Mesenchymal stem cell (in vitro differentiated cells and primary cell): ENCODE data around the gene B3GALT4. TPM values are rescaled to one million over a fixed set of nuclear protein-coding genes. Genes with fewer than 3 reads are reported as not detected.
A peak's percentile ranks its signal among the peaks of the same experiment; 100 is the strongest.

Source experiments
- DNase-seq: peaks from one replicate; pipeline ENCODE4 v3.0.0-alpha.2; 2013
- H2AFZ ChIP-seq: one replicate; pipeline ENCODE4 v1.6.1; 2013; ENCODE audit warnings: low read depth, mild to moderate bottlenecking, control low read depth, inconsistent platforms, low read length, moderate library complexity
- H2AK5ac ChIP-seq: 2 replicates; pipeline ENCODE4 v1.6.1; 2013; ENCODE audit warnings: low read length, moderate library complexity, mild to moderate bottlenecking, inconsistent platforms; ENCODE audit not compliant: severe bottlenecking
- H2BK120ac ChIP-seq: one replicate; pipeline ENCODE4 v1.6.1; 2013; ENCODE audit warnings: low read depth, mild to moderate bottlenecking, inconsistent platforms, low read length, moderate library complexity
- H2BK12ac ChIP-seq, 2 experiments: one replicate each; pipeline ENCODE4 v1.6.1; 2013; ENCODE audit warnings: inconsistent platforms in 2 of 2, low read length in 2 of 2, mild to moderate bottlenecking in 2 of 2, moderate library complexity in 2 of 2, control low read depth in 1 of 2
- H2BK15ac ChIP-seq: one replicate; pipeline ENCODE4 v1.6.1; 2013; ENCODE audit warnings: mild to moderate bottlenecking, low read depth, inconsistent platforms; ENCODE audit not compliant: poor library complexity, severe bottlenecking
- H2BK5ac ChIP-seq: 2 replicates; pipeline ENCODE4 v1.6.1; 2013; ENCODE audit warnings: low read depth, mild to moderate bottlenecking, low read length, control low read depth, inconsistent platforms; ENCODE audit not compliant: poor library complexity, severe bottlenecking
- H3K14ac ChIP-seq, 2 experiments: one replicate each; pipeline ENCODE4 v1.6.1; 2013; ENCODE audit warnings: inconsistent platforms in 2 of 2, low read length in 2 of 2, control low read depth in 1 of 2, mild to moderate bottlenecking in 1 of 2, moderate library complexity in 1 of 2
- H3K18ac ChIP-seq, 2 experiments: one replicate each; pipeline ENCODE4 v1.6.1; 2013; ENCODE audit warnings: inconsistent platforms in 2 of 2, low read length in 2 of 2, control low read depth in 1 of 2, low read depth in 1 of 2, mild to moderate bottlenecking in 1 of 2
- H3K23ac ChIP-seq, 2 experiments: one replicate each; pipeline ENCODE4 v1.6.1; 2013; ENCODE audit warnings: inconsistent platforms in 2 of 2, low read length in 2 of 2, mild to moderate bottlenecking in 2 of 2, moderate library complexity in 2 of 2, control low read depth in 1 of 2
- H3K27ac ChIP-seq: 2 replicates; pipeline ENCODE4 v1.5.1; 2013; ENCODE audit warnings: mild to moderate bottlenecking, moderate library complexity, low read length, control low read depth, inconsistent platforms; ENCODE audit not compliant: poor library complexity, severe bottlenecking
- H3K27me3 ChIP-seq, 2 experiments: 2 replicates each; pipeline versions ENCODE4 v1.6.1 to v1.7.0; 2013; ENCODE audit warnings: low read length in 2 of 2, mild to moderate bottlenecking in 2 of 2, moderate library complexity in 2 of 2, control low read depth in 1 of 2, inconsistent platforms in 1 of 2; ENCODE audit not compliant: control insufficient read depth in 1 of 2, insufficient read depth in 1 of 2
- H3K36me3 ChIP-seq, 2 experiments: 2 replicates each; pipeline versions ENCODE4 v1.6.1 to v1.7.0; 2013; ENCODE audit warnings: low read length in 2 of 2, control low read depth in 1 of 2, inconsistent platforms in 1 of 2, low read depth in 1 of 2, mild to moderate bottlenecking in 1 of 2; ENCODE audit not compliant: insufficient read depth in 2 of 2, control insufficient read depth in 1 of 2
- H3K4ac ChIP-seq, 2 experiments: one replicate each; pipeline ENCODE4 v1.6.1; 2013; ENCODE audit warnings: inconsistent platforms in 2 of 2, low read length in 2 of 2, mild to moderate bottlenecking in 2 of 2, moderate library complexity in 2 of 2, control low read depth in 1 of 2, low read depth in 1 of 2
- H3K4me1 ChIP-seq: 2 replicates; pipeline ENCODE4 v1.6.1; 2013; ENCODE audit warnings: low read depth, low read length, control low read depth; ENCODE audit not compliant: control insufficient read depth, insufficient read depth
- H3K4me2 ChIP-seq: 2 replicates; pipeline ENCODE4 v1.6.1; 2013; ENCODE audit warnings: low read length, mild to moderate bottlenecking, inconsistent platforms; ENCODE audit not compliant: poor library complexity, severe bottlenecking
- H3K4me3 ChIP-seq, 2 experiments: 2 replicates each; pipeline versions ENCODE4 v1.5.1 to v1.7.0; 2013; ENCODE audit warnings: low read length in 2 of 2, mild to moderate bottlenecking in 2 of 2, control low read depth in 1 of 2, low read depth in 1 of 2; ENCODE audit not compliant: insufficient read depth in 1 of 2
- H3K79me1 ChIP-seq: replicated peaks from 2 replicates; pipeline ENCODE4 v1.6.1; 2013; ENCODE audit warnings: mild to moderate bottlenecking, control low read depth, low read length, inconsistent platforms; ENCODE audit not compliant: poor library complexity, severe bottlenecking
- H3K9ac ChIP-seq: 2 replicates; pipeline ENCODE4 v1.7.0; 2013; ENCODE audit warnings: mild to moderate bottlenecking, low read length, moderate library complexity
- H3K9me3 ChIP-seq: 2 replicates; pipeline ENCODE4 v1.7.0; 2013; ENCODE audit warnings: mild to moderate bottlenecking, low read length; ENCODE audit not compliant: control insufficient read depth
- H4K8ac ChIP-seq: one replicate; pipeline ENCODE4 v1.6.1; 2013; ENCODE audit warnings: inconsistent platforms, mild to moderate bottlenecking, low read length, moderate library complexity
- H4K91ac ChIP-seq: one replicate; pipeline ENCODE4 v1.6.1; 2013; ENCODE audit warnings: mild to moderate bottlenecking, low read length, inconsistent platforms
- WGBS: methylation state at CpG from one replicate; pipeline ENCODE4 v1.1.7; 2013; ENCODE audit warnings: mixed read lengths; 5-methylcytosine and 5-hydroxymethylcytosine counted together
- polyA plus RNA-seq, 2 experiments: library from polyadenylated mRNA; stranded (reverse); fragments of 200-250 nt; gene quantifications; one replicate each; pipeline ENCODE4 v1.2.3, GENCODE V29; 2013

The B3GALT4 gene, protein sequence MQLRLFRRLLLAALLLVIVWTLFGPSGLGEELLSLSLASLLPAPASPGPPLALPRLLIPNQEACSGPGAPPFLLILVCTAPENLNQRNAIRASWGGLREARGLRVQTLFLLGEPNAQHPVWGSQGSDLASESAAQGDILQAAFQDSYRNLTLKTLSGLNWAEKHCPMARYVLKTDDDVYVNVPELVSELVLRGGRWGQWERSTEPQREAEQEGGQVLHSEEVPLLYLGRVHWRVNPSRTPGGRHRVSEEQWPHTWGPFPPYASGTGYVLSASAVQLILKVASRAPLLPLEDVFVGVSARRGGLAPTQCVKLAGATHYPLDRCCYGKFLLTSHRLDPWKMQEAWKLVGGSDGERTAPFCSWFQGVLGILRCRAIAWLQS
- polyA plus RNA-seq (2013, experiment 1 of 2): 2.8 TPM
- polyA plus RNA-seq (2013, experiment 2 of 2): 3.1 TPM

DNA sequence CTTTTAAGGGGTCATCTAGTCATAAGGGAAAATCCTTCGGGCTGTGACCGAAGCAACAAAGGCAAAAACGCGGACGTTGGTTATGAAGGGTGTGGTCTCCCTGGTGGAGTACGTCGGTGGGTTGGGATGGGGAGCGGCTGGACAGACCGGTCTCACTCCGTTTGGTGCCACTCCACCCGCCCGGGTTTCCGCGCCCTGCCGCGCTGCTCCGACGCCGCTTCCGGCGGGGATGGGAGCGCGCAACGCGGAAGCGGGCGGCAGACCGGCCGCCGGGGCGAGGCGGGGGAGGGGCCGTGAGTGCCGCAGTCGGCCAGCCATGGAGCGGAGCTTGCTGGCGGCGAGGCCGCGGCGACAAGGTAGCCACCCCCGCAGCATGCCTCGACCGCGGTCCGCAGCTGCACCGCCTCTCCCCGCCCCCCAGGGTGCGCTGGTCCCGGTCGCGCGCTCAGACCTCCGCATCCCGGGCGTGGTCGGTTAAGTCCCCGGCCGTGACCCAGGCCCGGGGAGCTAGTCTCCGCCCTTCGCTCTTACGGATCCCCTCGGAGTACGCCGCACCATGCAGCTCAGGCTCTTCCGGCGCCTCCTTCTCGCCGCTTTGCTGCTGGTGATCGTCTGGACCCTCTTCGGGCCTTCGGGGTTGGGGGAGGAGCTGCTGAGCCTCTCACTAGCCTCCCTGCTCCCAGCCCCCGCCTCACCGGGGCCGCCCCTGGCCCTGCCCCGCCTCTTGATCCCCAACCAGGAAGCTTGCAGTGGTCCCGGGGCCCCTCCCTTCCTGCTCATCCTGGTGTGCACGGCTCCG lies at the start of gene B3GALT4:
TSS of gene B3GALT4 (plus strand) at position 260 of the 799 bp plus-strand sequence. CDS start at position 557, 297 bp downstream.
- 1% methylated on average over 73 of the region's 80 CpGs for WGBS

DNA sequence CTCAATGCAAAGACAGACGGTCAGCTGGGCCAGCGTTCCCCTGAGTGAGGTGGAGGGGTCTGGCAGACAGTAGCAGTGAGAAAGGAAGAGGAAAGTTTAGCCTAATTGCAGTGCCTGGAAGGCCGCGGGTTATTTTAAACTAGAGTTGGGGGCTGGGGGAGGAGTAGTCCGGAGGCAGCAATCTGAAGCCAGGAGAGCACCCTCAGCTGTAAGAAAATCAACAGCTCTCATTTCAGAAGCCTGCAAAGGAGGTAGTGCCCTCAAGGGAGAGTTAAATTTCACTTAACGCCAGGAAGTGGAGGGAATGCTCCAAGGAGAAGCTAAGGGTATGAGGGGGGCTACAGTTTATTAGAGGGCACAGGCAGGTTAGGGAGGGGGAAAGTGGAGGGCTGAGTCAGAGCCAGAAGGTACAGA lies 41.7 kb upstream of the B3GALT4 start:
- Histone ChIP-seq H3K4me2 (no peak overlapping the region), H2BK5ac (no peak overlapping the region), H3K36me3 (no peaks in the 10 kb centered on the region), H3K9ac (no peak overlapping the region), H3K9me3 (no peaks in the 10 kb centered on the region), H3K27ac (no peak overlapping the region), H2AFZ (no peak overlapping the region), H3K14ac (no peak overlapping the region), H3K23ac (no peak overlapping the region), H3K4ac (no peak overlapping the region), H3K18ac (no peak overlapping the region), H2BK120ac (no peak overlapping the region), H3K4me3 (no peak overlapping the region), H2BK15ac (no peak overlapping the region), H4K8ac (peak overlapping the region; percentile 7), H3K4me1 (no peaks in the 10 kb centered on the region), H2AK5ac (no peak overlapping the region), H3K79me1 (no peaks in the 10 kb centered on the region), H3K27me3 (peaks cover 47 to 55% of the 10 kb centered on the region in 2 experiments), H2BK12ac (no peak overlapping the region), H4K91ac (no peak overlapping the region)
- 6% methylated on average over 6 of the region's 6 CpGs for WGBS
- no peak for DNase-seq

More for the DNA sequence above, at the start of gene B3GALT4:
- Histone ChIP-seq H3K4me1 (peaks cover 40% of the 10 kb centered on the region), H2AK5ac (no peak within 1 kb of the TSS), H2BK120ac (peak within 1 kb of the TSS; percentile 50), H4K91ac (peak within 1 kb of the TSS; percentile 95), H3K27ac (peak within 1 kb of the TSS; percentile 61), H2AFZ (no peak within 1 kb of the TSS), H3K9me3 (no peaks in the 10 kb centered on the region), H3K79me1 (peaks cover 7% of the 10 kb centered on the region), H3K23ac (peak within 1 kb of the TSS in 1 of 2 experiments; percentile 1), H3K4me3 (peak within 1 kb of the TSS; percentile 64 to 79), H3K27me3 (no peaks in the 10 kb centered on the region), H2BK5ac (peak within 1 kb of the TSS; percentile 8), H2BK15ac (peak within 1 kb of the TSS; percentile 71), H2BK12ac (no peak within 1 kb of the TSS), H3K36me3 (peaks cover 66 to 86% of the 10 kb centered on the region in 2 experiments), H3K9ac (peak within 1 kb of the TSS; percentile 99), H3K4ac (peak within 1 kb of the TSS; percentile 29 to 82), H4K8ac (peak within 1 kb of the TSS; percentile 71), H3K4me2 (peak within 1 kb of the TSS; percentile 62), H3K14ac (no peak within 1 kb of the TSS), H3K18ac (peak within 1 kb of the TSS; percentile 80 to 94)
- peak; percentile 77 for DNase-seq

DNA sequence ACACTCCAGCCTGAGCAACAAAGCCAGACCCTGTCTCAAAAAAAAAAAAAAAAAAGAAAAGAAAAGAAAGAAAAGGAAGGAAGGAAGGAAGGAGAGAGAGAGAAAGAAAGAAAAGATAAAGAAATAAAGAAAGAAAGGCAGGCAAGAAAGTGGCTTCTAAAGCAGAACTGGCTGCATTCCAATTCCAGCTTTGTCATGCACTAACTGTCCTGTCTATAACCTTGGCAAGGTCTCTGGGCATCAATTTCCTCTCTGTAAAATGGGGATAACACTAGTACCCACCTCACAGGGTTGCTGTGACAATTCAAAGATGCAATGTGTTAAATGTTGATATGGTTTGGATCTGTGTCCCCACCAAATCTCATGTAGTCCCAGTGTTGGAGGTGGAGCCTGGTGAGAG lies 40.6 kb upstream of the B3GALT4 start:
- no peaks in the 10 kb centered on the region for H3K4me1 ChIP-seq
- no peak overlapping the region for H2BK15ac ChIP-seq

DNA sequence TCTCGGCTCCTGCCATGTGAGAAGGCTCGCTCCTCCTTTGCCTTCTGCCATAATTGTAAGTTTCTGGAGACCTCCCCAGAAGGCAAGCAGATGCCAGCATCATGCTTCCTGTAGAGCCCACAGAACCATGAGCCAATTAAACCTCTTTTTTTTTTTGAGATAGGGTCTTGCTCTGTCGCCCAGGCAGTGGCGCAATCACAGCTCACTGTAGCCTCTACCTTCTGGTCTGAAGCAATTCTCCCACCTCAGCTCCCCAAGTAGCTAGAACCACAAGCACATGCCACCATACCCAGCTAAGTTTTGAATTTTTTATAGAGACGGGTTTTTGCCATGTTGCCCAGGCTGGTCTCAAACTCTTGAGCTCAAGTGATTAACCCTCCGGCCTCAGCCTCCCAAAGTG lies 40.1 kb upstream of the B3GALT4 start:
- Histone ChIP-seq H3K4ac (no peak overlapping the region), H3K27ac (no peak overlapping the region), H2AFZ (no peak overlapping the region), H3K23ac (no peak overlapping the region), H3K9ac (no peak overlapping the region), H3K14ac (no peak overlapping the region), H3K4me3 (no peak overlapping the region), H2BK12ac (no peak overlapping the region), H2AK5ac (no peak overlapping the region), H2BK120ac (no peak overlapping the region), H3K79me1 (no peaks in the 10 kb centered on the region), H3K27me3 (peaks cover 48% of the 10 kb centered on the region in 2 experiments), H3K4me2 (no peak overlapping the region), H3K36me3 (no peaks in the 10 kb centered on the region), H4K8ac (no peak overlapping the region), H3K9me3 (no peaks in the 10 kb centered on the region), H2BK5ac (no peak overlapping the region), H3K4me1 (no peaks in the 10 kb centered on the region), H4K91ac (no peak overlapping the region), H3K18ac (no peak overlapping the region), H2BK15ac (no peak overlapping the region)
- WGBS: 91% methylated on average over 6 of the region's 6 CpGs
- no peak for DNase-seq

More for the DNA sequence above, 40.6 kb upstream of the B3GALT4 start:
- Histone ChIP-seq H3K27me3 (peaks cover 51% of the 10 kb centered on the region in 2 experiments), H3K4me3 (no peak overlapping the region), H4K91ac (no peak overlapping the region), H3K14ac (no peak overlapping the region), H4K8ac (no peak overlapping the region), H3K23ac (no peak overlapping the region), H2BK120ac (no peak overlapping the region), H3K4me2 (no peak overlapping the region), H3K18ac (no peak overlapping the region), H3K4ac (no peak overlapping the region), H2BK5ac (no peak overlapping the region), H3K79me1 (no peaks in the 10 kb centered on the region), H2AK5ac (no peak overlapping the region), H3K9ac (no peak overlapping the region), H2AFZ (no peak overlapping the region), H2BK12ac (no peak overlapping the region), H3K27ac (no peak overlapping the region), H3K9me3 (no peaks in the 10 kb centered on the region), H3K36me3 (no peaks in the 10 kb centered on the region)
- DNase-seq: no peak
